HG03457 (cell line): ENCODE results near the gene CD79B.

Source experiments
- ATAC-seq: cut with Tn5 transposase; IDR thresholded peaks from one replicate; pipeline ENCODE4 v1.9.1; 2021; ENCODE audit warnings: moderate number of reproducible peaks; ENCODE audit not compliant: unreplicated experiment

Gene CD79B

GRCh38 chr17:63954402-63955063, 22.4 kb upstream of the CD79B start:
- no peak for ATAC-seq

GRCh38 chr17:63950940-63951907, 19.1 kb upstream of the CD79B start:
- ATAC-seq, result no peak

- ATAC-seq, result no peak
Measured at GRCh38 chr17:63949576-63950250, 17.6 kb upstream of the CD79B start.

- no peak for ATAC-seq
Measured at GRCh38 chr17:63948521-63948920, 16.4 kb upstream of the CD79B start.

GRCh38 chr17:63947711-63948330, 15.7 kb upstream of the CD79B start:
- ATAC-seq, result no peak

- ATAC-seq, result no peak
Measured at GRCh38 chr17:63946440-63947363, 14.6 kb upstream of the CD79B start.

GRCh38 chr17:63945784-63946439, 13.8 kb upstream of the CD79B start:
- ATAC-seq, result no peak

GRCh38 chr17:63944736-63945499, 12.8 kb upstream of the CD79B start:
- ATAC-seq, result no peak

GRCh38 chr17:63943745-63944144, 11.6 kb upstream of the CD79B start:
- no peak for ATAC-seq

GRCh38 chr17:63942309-63942985, 10.3 kb upstream of the CD79B start:
- no peak for ATAC-seq

GRCh38 chr17:63941751-63942150, 9.6 kb upstream of the CD79B start:
- ATAC-seq, result no peak

GRCh38 chr17:63941162-63941561, 9.0 kb upstream of the CD79B start:
- ATAC-seq, result no peak

- no peak for ATAC-seq
Measured at GRCh38 chr17:63940584-63940983, 8.5 kb upstream of the CD79B start.

GRCh38 chr17:63939884-63940283, 7.8 kb upstream of the CD79B start:
- no peak for ATAC-seq

GRCh38 chr17:63939401-63939800, 7.3 kb upstream of the CD79B start:
- ATAC-seq, result no peak

GRCh38 chr17:63937920-63938319, 5.8 kb upstream of the CD79B start:
- ATAC-seq, result no peak

GRCh38 chr17:63937319-63937718, 5.2 kb upstream of the CD79B start:
- no peak for ATAC-seq
